Sigmoid colon (tissue), 4 donors: ENCODE measurements around the gene HOXD8.

Experiments used
- CTCF ChIP-seq, 4 experiments: fragments of 450-650 bp in 3 of 4; fragments of 200-600 bp in 1 of 4; IDR thresholded peaks; one replicate each; pipeline ENCODE4 v1.5.1; 2016 to 2019; ENCODE audit warnings: antibody characterized with exemption in 4 of 4, mild to moderate bottlenecking in 3 of 4, moderate library complexity in 2 of 4
- EP300 ChIP-seq, 4 donors: sonication (generic); formaldehyde crosslinking; IDR thresholded peaks; one replicate each; pipeline ENCODE4 v1.6.1; 2017; ENCODE audit warnings: antibody characterized with exemption in 4 of 4
- POLR2A ChIP-seq, 2 donors: fragments of 450-650 bp; IDR thresholded peaks; one replicate each; pipeline ENCODE4 v1.6.1; 2016; ENCODE audit warnings: antibody characterized with exemption in 2 of 2, mild to moderate bottlenecking in 2 of 2, moderate library complexity in 2 of 2
- POLR2AphosphoS5 ChIP-seq, 4 donors: sonication (generic); formaldehyde crosslinking; IDR thresholded peaks; one replicate each; pipeline ENCODE4 v1.6.1; 2017; ENCODE audit warnings: antibody characterized with exemption in 4 of 4

- TF ChIP-seq CTCF (IDR thresholded peaks at IDR 0.05) (no peak), EP300 (IDR thresholded peaks at IDR 0.05) (no peak), POLR2A (IDR thresholded peaks at IDR 0.05) (peak in 1 of 2 donors; percentile 6), POLR2AphosphoS5 (IDR thresholded peaks at IDR 0.05) (peak in 1 of 4 donors; percentile 13)
These were observed 45.7 kb upstream of the HOXD8 start, which contains the start of gene EVX2 for GRCh38 chr2:176083796-176084261.
